HepG2 (cell line): ENCODE data around the gene COX4I2. TPM values are rescaled to one million over a fixed set of nuclear protein-coding genes. Genes with fewer than 3 reads are reported as not detected.

ENCODE experiments used
- ADNP ChIP-seq: sonication (generic); formaldehyde crosslinking; IDR thresholded peaks from 2 replicates; pipeline ENCODE4 v1.4.0; 2020; ENCODE audit warnings: missing genetic modification reagents
- ARID4A ChIP-seq: sonication (generic); formaldehyde crosslinking; IDR thresholded peaks from 2 replicates; pipeline ENCODE4 v1.5.0; 2020; ENCODE audit warnings: mild to moderate bottlenecking, missing genetic modification reagents, borderline replicate concordance
- BHLHE40 ChIP-seq: IDR thresholded peaks from 2 replicates; pipeline ENCODE4 v1.6.1; 2011; ENCODE audit warnings: low read length, improper control_type of control experiment
- CC2D1A ChIP-seq: sonication (generic); formaldehyde crosslinking; IDR thresholded peaks from 2 replicates; pipeline ENCODE4 v1.8.1; 2023; ENCODE audit warnings: mild to moderate bottlenecking, missing genetic modification reagents
- CENPX ChIP-seq: sonication (generic); formaldehyde crosslinking; IDR thresholded peaks from 2 replicates; pipeline ENCODE4 v1.9.0; 2021; ENCODE audit warnings: mild to moderate bottlenecking, missing genetic modification reagents, moderate library complexity
- IRX3 ChIP-seq: sonication (generic); formaldehyde crosslinking; IDR thresholded peaks from 2 replicates; pipeline ENCODE4 v1.8.1; 2023; ENCODE audit warnings: mild to moderate bottlenecking, low read depth, missing genetic modification reagents, borderline replicate concordance
- JARID2 ChIP-seq: sonication (generic); formaldehyde crosslinking; IDR thresholded peaks from 2 replicates; pipeline ENCODE4 v1.8.1; 2023; ENCODE audit warnings: missing genetic modification reagents, inconsistent platforms; ENCODE audit not compliant: insufficient replicate concordance
- MBNL3 ChIP-seq: fragments of 250-450 bp; sonication (Bioruptor Pico); conservative IDR thresholded peaks from 2 replicates; pipeline ENCODE4 v1.8.0; 2022; ENCODE audit warnings: mild to moderate bottlenecking, inconsistent platforms
- MED8 ChIP-seq: sonication (generic); formaldehyde crosslinking; IDR thresholded peaks from 2 replicates; pipeline ENCODE4 v1.8.1; 2023; ENCODE audit warnings: mild to moderate bottlenecking, missing genetic modification reagents; ENCODE audit not compliant: insufficient replicate concordance
- NPAS2 ChIP-seq: sonication (generic); formaldehyde crosslinking; IDR thresholded peaks from 2 replicates; pipeline ENCODE4 v1.8.0; 2022; ENCODE audit warnings: mild to moderate bottlenecking, missing genetic modification reagents, borderline replicate concordance
- NR2F6 ChIP-seq, 2 experiments: IDR thresholded peaks; 2 replicates each; pipeline ENCODE4 v1.6.1; 2016; ENCODE audit warnings: antibody characterized with exemption in 1 of 2, mild to moderate bottlenecking in 1 of 2
- PAXIP1 ChIP-seq: sonication (generic); formaldehyde crosslinking; conservative IDR thresholded peaks from 2 replicates; pipeline ENCODE4 v1.4.0; 2020; ENCODE audit warnings: mild to moderate bottlenecking, missing genetic modification reagents, moderate library complexity
- PHB2 ChIP-seq: fragments of 450-650 bp; IDR thresholded peaks from 2 replicates; pipeline ENCODE4 v1.6.1; 2018; ENCODE audit not compliant: partially characterized antibody
- SIX4 ChIP-seq: sonication (generic); formaldehyde crosslinking; IDR thresholded peaks from 2 replicates; pipeline ENCODE4 v1.4.0; 2020; ENCODE audit warnings: missing genetic modification reagents
- SP4 ChIP-seq: sonication (generic); formaldehyde crosslinking; IDR thresholded peaks from 2 replicates; pipeline ENCODE4 v1.8.1; 2023; ENCODE audit warnings: mild to moderate bottlenecking, missing genetic modification reagents
- SRSF1 ChIP-seq: fragments of 200-400 bp; formaldehyde crosslinking; optimal IDR thresholded peaks from 2 replicates; pipeline ENCODE3; 2017; ENCODE audit warnings: mild to moderate bottlenecking, low read depth, low read length, moderate library complexity
- SUZ12 ChIP-seq: fragments of 150-350 bp; IDR thresholded peaks from 2 replicates; pipeline ENCODE4 v1.6.1; 2014; ENCODE audit warnings: low read depth, low read length
- TBL1XR1 ChIP-seq: fragments of 150-350 bp; IDR thresholded peaks from 2 replicates; pipeline ENCODE4 v1.6.1; 2014; ENCODE audit warnings: borderline replicate concordance, low read length; ENCODE audit not compliant: partially characterized antibody
- TRIM22 ChIP-seq: fragments of 450-650 bp; IDR thresholded peaks from 2 replicates; pipeline ENCODE4 v1.6.1; 2017
- ZNF547 ChIP-seq: sonication (generic); formaldehyde crosslinking; IDR thresholded peaks from 2 replicates; pipeline ENCODE4 v1.5.1; 2020; ENCODE audit warnings: mild to moderate bottlenecking, missing genetic modification reagents
- ZNF740 ChIP-seq: sonication (generic); formaldehyde crosslinking; IDR thresholded peaks from 2 replicates; pipeline ENCODE4 v1.4.0; 2020; ENCODE audit warnings: missing genetic modification reagents
- polyA plus RNA-seq, 8 experiments: library from polyadenylated mRNA; depleted of rRNA in 3 of 8; stranded (reverse) in 7 of 8; unstranded in 1 of 8; fragments of >200 nt; fragmentation: Illumina TruSeq in 4 of 8; extraction: Trizol in 4 of 8; gene quantifications; 2 replicates each; pipeline versions ENCODE4 v1.2.1 to v1.2.3, GENCODE V29; 2011 to 2016; ENCODE audit warnings: low read depth in 4 of 8, missing spikeins in 1 of 8, mixed read lengths in 1 of 8; ENCODE audit not compliant: insufficient read depth in 1 of 8
- total RNA-seq, 5 experiments: library from RNA; depleted of rRNA; stranded (reverse); fragments of >200 nt; fragmentation: Illumina TruSeq; extraction: Trizol; gene quantifications; 2 replicates each; pipeline ENCODE4 v1.2.3, GENCODE V29; 2016; ENCODE audit warnings: low read depth in 1 of 5

Gene COX4I2
- total and polyA plus RNA-seq, 2 of the 13 experiments (the other 11 are each of a cell fraction or from before 2014, with no cell fraction given), result 1.1 TPM; not detected in 1

- no peak for TF ChIP-seq CC2D1A (CRISPR knock-in tag)
- no peak for TF ChIP-seq ZNF547 (CRISPR knock-in tag)
- peak; percentile 85 for TF ChIP-seq ADNP (CRISPR knock-in tag)
- no peak for TF ChIP-seq MED8 (CRISPR knock-in tag)
- no peak for TF ChIP-seq TRIM22
- no peak for TF ChIP-seq SUZ12
- no peak for TF ChIP-seq IRX3
- no peak for TF ChIP-seq JARID2 (CRISPR knock-in tag)
- no peak for TF ChIP-seq ARID4A (CRISPR knock-in tag)
- TF ChIP-seq PAXIP1 (CRISPR knock-in tag), result no peak
- no peak for TF ChIP-seq MBNL3 (CRISPR knock-in tag)
- TF ChIP-seq NPAS2, result no peak
- no peak for TF ChIP-seq SRSF1
- no peak for TF ChIP-seq ZNF740 (CRISPR knock-in tag)
- TF ChIP-seq NR2F6 (IDR thresholded peaks at IDR 0.05), result no peak
- TF ChIP-seq NR2F6 (CRISPR knock-in tag; IDR thresholded peaks at IDR 0.05), result no peak
- TF ChIP-seq SP4 (CRISPR knock-in tag), result no peak
- TF ChIP-seq TBL1XR1, result no peak
- no peak for TF ChIP-seq SIX4 (CRISPR knock-in tag)
- no peak for TF ChIP-seq CENPX (CRISPR knock-in tag)
- TF ChIP-seq PHB2, result no peak
- no peak for TF ChIP-seq BHLHE40
These were observed 33.1 kb upstream of the COX4I2 start (continued) for GRCh38 chr20:31604567-31605030.
